Dedifferentiated amniotic fluid mesenchymal stem cell (primary cell): ENCODE results near the gene IL17RE.
A peak's percentile ranks its signal among the peaks of the same experiment; 100 is the strongest.
"Not testable (repeated sequence)": the region's sequence is repeated elsewhere in the genome, so short reads cannot be mapped to it uniquely, and the experiment has no call there.

Experiments used
- DNase-seq: peaks from one replicate; pipeline ENCODE4 v3.0.0-alpha.2; 2016; ENCODE audit errors: extremely low spot score

IL17RE gene

DNA sequence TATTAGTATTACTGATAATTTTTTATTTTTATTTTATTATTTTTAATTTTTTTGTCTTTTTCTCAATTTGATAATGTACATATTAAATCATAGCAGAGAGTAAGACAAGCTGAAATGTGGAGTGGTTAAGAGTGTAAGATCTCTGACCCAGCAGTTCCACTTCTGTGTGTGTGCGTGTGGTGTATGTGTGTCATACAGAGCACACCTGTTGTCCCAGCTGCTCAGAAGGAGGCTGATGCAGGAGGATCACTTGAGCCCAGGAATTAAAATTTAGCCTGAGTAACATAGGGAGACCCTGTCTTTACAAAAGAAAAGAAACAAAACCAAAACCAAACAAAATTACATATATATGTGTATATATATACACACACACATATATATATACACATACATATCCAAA lies 21.2 kb upstream of the IL17RE start:
- DNase-seq = no peak

DNA sequence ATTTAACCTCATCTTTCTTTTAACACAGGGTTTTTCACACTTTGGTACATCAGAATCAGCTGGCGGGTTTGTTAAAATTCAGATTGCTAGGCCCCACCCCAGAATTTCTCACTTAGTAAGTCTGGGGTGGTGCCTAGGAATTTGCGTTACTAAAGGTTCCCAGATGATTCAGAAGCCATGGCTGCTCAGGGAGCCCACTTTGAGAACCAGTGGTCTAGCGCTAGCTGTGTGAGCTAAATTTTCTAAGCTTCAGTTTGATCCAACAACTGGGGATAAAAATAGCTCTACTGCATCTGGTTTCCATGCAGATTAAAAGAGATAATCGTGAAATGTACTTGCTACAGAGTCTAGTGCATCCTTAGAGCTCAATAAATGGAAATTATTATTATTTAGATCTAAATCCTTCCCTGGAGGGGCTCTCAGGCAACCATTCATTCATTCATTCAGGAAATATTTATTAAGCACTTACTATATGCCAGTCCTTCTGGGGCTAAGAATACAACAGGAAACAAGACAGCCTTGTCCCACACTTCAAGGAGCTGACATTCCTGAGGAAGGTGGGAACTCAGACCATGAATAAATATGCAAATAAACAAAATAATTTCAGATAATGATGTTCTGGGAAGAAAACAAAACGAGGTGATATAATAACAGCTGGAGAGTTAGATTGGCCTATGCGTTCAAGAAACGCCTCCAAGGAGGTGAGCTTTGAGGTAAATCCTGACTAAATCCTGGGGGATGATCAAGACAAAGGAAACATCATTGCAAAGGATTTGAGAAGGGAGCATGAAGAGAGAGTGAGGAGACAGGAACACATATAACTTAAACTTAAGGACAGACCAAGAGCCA lies 18.7 kb upstream of the IL17RE start:
- no peak for DNase-seq

DNA sequence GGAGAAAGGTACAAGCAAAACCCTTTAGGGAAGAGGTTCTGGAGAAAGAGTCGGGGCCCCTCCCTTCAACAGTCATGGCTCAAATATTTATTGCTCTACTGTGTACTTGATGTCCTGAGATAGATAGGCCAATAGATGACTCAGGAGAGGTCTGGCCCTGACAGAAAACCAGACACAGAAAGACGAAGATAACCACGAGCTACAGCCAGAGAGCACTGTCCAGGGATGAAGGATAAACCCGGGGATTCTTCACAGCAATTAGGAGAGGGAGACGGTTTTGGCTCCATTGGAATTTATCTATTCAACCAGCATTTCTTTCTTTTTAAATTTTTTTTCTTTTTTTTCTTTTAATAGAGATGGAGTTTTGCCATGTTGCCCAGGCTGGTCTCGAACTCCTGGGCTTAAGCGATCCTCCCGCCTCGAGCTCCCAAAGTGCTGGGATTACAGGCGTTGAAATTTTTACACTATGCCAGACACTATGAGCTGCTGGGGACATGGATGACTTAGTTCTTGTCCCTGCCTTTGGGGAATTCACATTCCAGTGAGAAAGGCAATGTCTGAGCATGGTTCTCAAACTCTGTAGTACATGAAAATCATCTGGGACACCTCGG lies 18.0 kb upstream of the IL17RE start:
- peak; percentile 40 for DNase-seq

DNA sequence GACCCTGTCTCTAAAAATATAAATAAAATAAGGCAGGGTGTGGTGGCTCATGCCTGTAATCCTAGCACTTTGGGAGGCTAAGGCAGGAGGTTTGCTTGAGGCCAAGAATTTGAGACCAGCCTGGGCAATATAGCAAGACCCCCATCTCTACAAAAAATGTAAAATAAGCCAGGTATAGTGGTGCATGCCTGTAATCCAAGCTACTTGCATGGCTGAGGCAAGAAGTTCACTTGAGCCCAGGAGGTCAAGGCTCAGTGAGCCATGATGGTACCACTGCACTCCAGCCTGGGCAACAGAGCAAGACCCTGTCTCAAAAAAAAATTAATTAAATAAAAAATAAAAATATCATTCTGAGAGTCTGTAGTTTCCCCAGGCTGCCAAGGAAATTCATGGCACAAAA lies 16.3 kb upstream of the IL17RE start:
- DNase-seq = no peak

DNA sequence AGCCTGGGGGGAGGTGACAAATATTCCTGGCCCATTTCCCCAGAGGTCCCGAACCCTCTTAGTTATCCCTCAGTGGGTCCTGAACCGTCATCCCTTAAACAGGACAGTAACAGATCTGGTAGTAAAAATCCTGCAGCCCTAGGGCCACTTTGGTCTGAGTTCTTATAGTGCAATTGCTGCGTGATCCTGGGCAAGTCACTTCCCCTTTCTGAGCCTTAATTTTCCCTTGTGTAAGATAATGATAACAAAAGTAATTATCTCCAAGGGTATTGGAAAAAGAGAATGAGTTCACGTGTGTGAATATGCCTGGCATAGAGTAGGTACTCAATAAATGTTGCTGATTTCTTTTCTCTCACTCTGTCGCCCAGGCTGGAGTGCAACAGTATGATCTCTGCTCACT lies 15.2 kb upstream of the IL17RE start:
- no peak for DNase-seq

DNA sequence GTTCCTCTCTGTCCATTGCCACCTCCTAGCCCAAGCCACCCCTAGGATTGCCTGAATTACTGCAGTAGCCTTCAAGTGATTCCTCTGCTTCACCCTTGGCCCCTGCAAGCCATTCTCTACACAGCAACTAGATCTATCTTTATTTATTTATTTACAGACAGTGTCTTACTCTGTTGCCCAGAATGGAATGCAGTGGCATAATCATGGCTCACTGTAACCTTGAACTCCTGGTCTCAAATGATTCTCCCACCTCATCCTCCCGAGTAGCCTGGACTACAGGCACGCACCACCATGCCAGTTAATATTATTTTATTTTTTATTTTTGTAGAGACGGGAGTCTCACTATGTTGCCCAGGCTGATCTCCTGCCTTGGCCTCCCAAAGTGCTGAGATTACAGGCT lies 14.1 kb upstream of the IL17RE start:
- no peak for DNase-seq

DNA sequence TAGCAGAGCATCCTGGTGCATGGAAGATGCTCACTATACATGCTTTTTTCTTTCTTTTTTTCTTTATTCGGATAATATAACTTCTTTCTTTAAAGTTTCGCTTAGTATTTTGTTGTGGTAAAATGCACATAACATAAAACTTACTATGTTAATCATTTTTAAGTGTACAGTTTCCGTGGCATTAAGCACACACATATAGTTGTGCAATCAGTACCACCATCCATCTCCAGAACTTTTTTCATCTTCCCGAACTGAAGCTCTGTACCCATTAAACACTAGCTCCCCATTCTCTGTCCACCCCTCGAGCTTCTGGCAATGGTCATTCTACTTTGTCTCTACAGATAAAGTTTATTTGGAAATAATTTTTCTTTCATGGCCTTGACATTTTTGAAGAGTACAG lies 13.2 kb upstream of the IL17RE start:
- no peak for DNase-seq

DNA sequence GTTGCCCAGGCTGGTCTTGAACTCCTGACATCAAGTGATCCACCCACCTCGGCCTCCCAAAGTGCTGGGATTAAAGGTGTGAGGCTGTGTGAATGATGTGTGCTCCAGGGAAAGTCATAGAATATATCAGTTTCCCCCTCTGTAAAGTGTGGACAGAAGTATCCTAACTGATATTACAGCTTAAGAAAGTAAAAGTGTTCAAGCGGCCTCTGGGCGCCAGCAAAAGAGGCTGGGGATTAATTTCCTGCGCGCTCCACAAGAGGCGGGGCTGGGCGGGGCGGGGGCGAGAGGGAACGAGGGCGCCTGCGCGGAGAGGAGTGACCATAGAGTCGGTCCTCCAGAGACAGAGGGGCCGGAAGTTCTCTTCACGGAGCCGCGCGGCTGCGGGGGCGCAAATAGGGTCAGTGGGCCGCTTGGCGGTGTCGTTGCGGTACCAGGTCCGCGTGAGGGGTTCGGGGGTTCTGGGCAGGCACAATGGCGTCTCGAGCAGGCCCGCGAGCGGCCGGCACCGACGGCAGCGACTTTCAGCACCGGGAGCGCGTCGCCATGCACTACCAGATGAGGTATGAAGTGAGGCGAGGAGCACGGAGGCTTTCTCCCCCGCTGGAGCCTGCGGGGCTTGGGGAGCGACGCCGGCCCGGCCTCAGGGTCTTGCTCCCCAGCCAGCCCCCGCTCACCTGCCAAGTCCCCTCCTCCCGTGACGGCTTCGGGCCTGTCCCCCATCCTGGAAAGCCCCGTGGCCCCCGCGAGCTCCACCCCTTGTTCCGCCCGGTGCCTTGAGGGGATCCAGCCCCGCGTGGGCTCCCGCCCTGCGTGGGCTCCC lies 12.2 kb upstream of the IL17RE start, which contains the start of gene JAGN1:
Gene JAGN1, plus strand, starts transcription at position 362 of the 823 bp plus-strand sequence. Its CDS starts 113 bp downstream, at position 475.
- DNase-seq = peak; percentile 82

DNA sequence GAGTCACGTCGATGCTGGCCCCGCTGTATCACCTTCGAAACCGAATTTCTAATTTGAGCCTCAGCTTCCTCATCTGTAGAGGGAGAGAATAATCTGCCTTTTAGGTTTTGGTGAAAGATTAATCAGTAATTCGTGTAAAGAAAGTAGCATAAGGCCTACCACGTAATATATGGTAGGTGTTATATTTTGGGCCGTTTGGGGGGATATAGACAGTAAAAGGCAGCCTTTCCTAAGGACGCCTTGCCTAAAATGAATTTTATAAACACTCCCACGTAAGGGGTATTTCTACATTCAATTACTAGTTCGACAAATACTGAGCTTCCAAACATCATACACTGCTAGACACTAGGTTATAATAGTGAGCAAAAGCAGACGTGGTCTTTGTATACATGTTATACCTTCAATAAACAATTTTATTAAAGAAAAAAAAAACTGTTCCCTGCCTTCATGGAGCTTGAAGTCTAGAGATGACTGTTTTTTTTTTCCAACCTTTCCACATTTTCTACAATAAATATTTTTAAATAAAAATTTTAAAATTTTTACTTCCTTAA lies 11.5 kb upstream of the IL17RE start:
- DNase-seq = no peak

DNA sequence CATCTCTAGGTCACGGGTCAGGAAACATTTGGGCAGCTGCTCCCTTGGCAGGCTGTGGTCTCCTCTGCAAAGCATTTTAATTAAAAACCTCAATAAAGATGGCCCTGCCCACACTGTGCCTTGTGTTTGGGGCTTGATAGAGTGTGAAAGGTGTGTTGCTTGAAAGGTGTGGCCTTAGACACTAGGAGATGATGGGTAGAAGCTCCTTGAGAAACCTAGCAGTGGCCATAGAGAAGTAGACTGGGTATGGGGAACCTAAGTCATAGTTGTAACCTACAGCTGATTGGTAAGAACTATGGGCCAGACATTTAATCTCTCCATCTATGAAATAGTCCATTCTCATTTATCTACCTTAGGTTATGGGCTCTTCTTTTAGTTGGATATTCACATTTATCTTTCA lies 8.9 kb upstream of the IL17RE start:
- no peak for DNase-seq

DNA sequence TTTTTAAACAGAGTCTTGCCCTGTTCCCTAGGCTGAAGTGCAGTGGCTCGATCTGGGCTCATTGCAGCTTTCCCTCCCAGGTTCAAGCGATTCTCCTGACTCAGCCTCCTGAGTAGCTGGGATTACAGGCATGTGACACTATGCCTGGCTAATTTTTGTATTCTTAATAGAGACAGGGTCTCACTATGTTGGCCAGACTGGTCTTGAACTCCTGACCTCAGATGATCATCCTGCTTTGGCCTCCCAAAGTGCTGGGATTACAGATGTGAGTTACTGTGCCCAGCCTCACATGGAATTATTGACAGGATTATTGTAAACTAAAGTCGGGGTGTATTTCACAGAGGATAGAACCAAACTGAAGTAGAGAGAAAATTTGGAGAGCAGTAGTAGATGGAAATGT lies 6.9 kb upstream of the IL17RE start:
- not testable (repeated sequence) for DNase-seq

DNA sequence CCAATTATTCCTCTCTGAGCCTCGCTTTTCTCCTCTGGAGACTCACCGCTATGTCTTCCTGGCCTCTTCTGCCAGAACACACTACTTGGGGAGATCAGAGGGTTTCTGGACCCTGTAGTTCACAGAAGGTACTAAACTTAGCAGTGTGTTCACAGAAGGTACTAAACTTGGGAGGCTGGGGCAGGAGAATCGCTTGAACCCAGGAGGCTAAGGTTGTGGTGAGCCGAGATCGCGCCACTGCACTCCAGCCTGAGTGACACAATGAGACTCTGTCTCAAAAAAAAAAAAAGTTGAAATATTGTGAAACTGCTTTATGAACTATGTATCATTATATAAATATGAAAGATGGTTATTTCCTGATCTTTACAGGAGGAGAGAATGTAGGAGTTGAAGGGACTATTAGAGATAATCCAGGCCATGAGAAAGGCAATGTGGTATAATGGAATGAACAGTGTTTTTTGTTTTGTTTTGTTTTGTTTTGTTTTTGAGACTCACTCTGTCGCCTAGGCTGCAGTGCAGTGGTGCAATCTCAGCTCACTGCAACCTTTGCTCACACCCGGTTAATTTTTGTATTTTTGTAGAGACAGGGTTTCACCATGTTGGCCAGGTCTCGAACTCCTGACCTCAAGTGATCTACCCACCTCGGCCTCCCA lies 5.8 kb upstream of the IL17RE start:
- DNase-seq = peak; percentile 13

DNA sequence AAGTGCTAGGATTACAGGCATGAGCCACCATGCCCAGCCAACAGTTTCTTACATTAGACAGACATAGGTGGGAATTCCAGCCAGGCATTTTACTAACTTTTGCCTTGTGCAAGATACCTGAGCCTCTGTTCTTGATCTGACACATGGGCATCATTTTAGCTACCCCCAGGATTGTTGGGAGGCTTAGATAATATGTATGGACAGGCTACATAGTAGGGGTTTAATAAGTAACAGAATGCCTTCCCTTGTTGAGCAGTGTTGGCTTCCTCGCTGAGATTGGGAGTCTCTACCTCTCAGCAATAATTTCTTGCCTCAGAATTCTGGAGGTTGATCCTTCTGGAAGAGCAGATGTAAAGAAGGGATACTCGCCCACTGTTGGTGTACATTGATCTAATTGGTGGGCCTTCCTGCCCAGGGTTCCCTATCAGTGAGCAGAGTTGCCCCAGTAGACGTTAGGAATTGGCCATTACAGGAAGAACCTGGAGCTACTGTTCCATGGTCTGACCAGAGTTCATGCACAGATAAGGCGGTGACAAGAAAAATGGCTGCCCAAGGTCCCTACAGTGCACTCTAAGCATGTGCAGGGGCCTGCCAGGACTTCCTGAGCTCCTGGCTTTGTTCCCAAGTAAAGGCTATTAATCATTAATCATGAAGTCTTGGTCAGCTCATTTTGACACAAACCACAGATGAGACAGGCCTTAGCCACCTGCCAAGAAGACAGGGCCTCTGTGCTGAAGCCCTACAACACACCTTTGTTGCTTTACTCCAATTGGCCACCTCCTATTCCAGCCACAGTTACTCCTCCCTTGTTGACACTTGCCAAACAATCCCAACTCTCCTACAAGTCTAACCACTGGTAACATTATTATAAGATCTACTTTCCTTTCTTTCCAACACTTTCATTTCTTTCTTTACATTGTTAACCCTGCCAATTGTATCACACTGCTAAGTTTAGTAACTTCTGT lies 5.0 kb upstream of the IL17RE start:
- DNase-seq = peak; percentile 8

DNA sequence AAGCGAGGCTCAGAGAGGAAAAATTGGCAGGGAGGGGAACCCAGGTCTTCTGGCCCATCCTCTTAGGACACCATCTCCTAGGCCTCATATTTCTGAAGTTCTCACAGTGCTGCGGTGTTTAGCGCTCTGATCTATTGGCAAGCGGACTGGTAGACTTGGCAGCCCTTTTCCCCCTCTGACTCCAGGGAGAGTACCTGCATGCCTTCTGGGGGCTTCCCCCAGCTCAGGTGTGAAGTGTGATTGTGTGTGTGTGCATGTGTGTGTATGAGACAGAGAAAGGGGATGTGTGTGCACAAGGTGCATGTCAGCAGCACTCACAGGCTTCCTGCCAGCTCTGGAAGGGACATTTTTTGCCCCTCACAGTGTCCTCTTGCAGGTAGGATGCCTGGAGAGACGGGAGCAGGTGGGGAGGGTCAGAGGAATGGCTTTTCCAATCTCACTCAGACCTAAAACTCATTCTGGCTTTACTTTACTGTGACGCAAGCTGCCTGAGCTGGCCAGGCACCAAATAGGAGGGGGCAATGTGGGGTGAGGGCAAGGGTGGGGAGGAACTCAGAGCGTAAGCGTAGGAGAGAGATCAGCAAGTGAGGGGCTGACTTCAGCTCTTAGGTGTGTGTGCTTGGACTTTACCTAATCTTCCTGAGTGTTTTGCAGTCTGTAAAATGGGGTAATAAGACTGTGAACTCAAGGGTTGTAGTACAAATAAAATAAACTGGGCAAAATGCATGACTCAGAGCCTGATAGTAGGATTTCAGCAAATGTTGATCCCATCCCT lies 4.0 kb upstream of the IL17RE start:
- peak; percentile 4 for DNase-seq

DNA sequence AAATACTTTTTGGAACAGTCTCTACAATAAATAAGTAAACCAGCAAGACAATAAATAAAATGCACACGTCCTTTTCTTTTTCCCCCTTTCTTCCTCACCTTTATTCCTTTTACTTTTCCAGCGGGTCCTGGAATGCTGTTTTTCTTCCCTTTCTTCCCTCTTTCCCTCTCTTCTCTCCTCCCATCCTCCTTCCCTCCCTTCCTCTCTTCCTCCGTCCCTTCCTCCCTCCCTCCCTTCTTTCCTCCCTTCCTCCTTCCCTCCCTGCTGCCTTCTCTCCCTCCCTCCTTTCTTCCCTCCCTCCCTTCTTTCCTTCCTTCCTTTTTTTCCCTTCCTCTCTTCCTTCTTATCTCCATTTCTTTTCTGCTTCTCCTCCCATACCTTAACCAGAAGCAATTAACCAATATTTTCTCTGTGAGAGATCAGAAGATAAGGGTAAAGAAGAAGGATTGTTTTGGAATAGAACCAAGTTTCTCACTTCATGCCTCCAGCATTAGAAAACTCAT lies 3.3 kb upstream of the IL17RE start:
- peak; percentile 5 for DNase-seq

DNA sequence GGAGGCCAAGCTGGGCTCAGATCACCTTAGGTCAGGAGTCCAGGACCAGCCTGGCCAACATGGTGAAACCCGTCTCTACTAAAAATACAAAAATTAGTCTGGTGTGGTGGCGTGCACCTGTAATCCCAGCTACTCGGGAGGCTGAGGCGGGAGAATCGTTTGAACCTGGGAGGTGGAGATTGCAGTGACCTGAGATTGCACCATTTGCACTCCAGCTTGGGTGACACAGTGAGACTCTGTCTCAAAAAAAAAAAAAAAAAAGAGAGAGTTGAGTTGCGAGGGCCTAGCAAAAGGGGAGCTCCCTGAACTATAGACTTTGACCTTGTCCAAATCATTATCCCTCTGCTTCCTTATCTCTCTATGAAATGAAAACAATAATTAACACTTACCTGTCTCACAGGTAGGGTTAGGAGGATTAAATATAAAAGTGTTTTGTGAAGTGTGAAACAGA lies 1.7 kb upstream of the IL17RE start:
- DNase-seq = not testable (repeated sequence)

DNA sequence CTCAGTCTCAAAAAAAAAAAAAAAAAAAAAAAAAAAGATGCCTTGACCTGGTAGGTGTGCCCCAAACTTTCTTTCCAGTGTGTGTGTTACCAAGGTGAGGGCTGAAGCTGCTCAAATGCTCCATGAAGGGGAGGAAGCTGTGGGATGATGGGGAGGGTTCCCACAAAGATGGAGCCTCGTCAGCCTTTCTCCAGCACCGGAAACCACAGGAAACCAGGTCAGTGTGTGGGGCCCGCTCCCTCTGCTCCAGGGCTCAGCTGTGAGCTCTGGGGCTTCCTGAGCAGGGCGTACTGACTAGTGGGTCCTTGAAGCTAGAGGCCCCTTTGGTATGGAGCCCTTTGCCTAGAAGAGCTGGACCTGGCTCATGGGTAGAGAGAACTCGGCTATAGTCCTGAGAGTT lies 681 bp upstream of the IL17RE start:
- DNase-seq = no peak

DNA sequence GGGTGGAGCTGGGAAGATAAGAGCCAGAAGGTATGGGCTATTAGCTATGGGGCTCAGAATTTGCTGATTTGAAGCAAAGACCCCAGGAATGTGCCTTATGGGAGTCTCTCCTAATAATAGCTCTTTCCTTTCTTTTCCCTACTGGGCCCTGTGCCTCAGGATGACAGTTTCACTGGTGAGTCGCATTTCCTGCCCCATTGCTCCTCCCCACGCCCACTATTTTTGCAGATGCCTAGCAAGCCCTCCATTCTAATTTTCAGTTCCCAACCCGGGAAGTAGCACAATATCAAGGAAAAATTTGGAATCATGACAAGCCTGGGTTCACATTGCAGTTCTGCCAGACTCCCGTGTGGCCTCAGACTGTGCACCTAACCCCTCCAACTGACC lies 583 bp downstream of the IL17RE start:
- DNase-seq = peak; percentile 33

DNA sequence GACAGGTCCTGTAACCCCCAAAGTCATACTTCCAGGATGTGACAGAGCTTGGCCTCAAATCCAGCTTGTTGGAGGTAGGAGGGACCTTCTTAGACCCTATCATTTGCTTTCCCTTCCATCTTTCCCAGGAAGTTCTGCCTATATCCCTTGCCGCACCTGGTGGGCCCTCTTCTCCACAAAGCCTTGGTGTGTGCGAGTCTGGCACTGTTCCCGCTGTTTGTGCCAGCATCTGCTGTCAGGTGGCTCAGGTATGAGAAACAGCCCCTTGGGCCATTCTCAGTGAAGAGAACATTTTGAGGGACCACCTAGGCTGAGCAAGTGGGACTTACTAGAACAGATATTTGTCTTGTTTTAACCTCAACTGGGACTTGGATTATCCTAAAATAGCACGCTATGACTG lies 1.3 kb downstream of the IL17RE start:
- no peak for DNase-seq
